Urinary bladder (tissue), 4 donors: ENCODE data around the gene ZNF511. TPM values are rescaled to one million over a fixed set of nuclear protein-coding genes. Genes with fewer than 3 reads are reported as not detected.
"Not testable (repeated sequence)": the region's sequence is repeated elsewhere in the genome, so short reads cannot be mapped to it uniquely, and the experiment has no call there.

Source experiments
- DNase-seq: peaks from one replicate; pipeline ENCODE4 v3.0.0-alpha.2; 2015; ENCODE audit errors: extremely low spot score
- H3K27ac ChIP-seq: one replicate; pipeline ENCODE4 v1.5.1; 2013; ENCODE audit warnings: low read depth, mild to moderate bottlenecking, moderate library complexity
- H3K36me3 ChIP-seq: one replicate; pipeline ENCODE4 v1.6.1; 2013; ENCODE audit warnings: mild to moderate bottlenecking, moderate library complexity; ENCODE audit not compliant: insufficient read depth
- H3K4me1 ChIP-seq: one replicate; pipeline ENCODE4 v1.6.1; 2013; ENCODE audit warnings: mild to moderate bottlenecking, moderate library complexity; ENCODE audit not compliant: insufficient read depth
- H3K4me3 ChIP-seq: one replicate; pipeline ENCODE4 v1.5.1; 2013; ENCODE audit warnings: low read depth, low read length
- WGBS: extraction: QIAGEN DNeasy Blood & Tissue Kit; methylation state at CpG from one replicate; pipeline ENCODE4 v1.1.7; 2013; 5-methylcytosine and 5-hydroxymethylcytosine counted together
- polyA plus RNA-seq: library from polyadenylated mRNA; stranded (reverse); fragments of 200-250 nt; gene quantifications from one replicate; pipeline ENCODE4 v1.2.3, GENCODE V29; 2013
- total RNA-seq: library from RNA; depleted of rRNA; stranded (reverse); fragments of >200 nt; gene quantifications from one replicate; pipeline ENCODE4 v1.2.3, GENCODE V29; 2014
- donor health status: healthy with polysubstance abuse.
- donor health status: healthy.

The ZNF511 gene
- total and polyA plus RNA-seq, 2 donors: 24.1 to 41.5 TPM

DNA sequence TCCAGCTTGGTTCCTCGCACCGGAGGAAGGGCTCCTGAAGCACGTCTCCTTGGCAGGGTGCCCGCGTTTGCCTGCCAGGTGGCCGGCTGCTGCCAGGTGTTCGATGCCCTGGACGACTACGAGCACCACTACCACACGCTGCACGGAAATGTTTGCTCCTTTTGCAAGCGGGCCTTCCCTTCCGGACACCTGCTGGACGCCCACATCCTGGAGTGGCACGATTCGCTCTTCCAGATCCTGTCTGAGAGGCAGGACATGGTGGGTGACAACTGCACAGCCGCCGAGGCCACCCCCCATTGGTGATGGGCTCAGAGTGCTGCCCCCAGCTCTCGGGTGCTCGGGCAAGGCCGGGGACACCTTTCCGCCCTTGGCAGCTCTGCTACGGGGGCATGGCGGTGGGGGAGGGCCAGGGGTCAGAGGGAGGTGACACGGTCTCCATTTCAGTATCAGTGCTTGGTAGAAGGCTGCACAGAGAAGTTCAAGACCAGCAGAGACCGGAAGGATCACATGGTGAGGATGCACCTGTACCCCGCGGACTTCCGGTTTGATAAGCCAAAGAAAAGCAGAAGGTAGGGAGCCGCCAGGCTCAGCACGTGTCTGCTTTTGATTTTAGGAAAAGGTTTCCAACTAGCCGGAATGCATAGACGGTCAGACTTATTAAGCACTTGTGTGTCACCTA is 1.1 kb downstream of the ZNF511 start:
- DNase-seq: no peak
- 92% methylated on average over 33 of the region's 33 CpGs for WGBS
- no peaks in the 10 kb centered on the region for H3K4me1 ChIP-seq
- no peak overlapping the region for H3K27ac ChIP-seq
- H3K36me3 ChIP-seq: no peaks in the 10 kb centered on the region
- no peak overlapping the region for H3K4me3 ChIP-seq

DNA sequence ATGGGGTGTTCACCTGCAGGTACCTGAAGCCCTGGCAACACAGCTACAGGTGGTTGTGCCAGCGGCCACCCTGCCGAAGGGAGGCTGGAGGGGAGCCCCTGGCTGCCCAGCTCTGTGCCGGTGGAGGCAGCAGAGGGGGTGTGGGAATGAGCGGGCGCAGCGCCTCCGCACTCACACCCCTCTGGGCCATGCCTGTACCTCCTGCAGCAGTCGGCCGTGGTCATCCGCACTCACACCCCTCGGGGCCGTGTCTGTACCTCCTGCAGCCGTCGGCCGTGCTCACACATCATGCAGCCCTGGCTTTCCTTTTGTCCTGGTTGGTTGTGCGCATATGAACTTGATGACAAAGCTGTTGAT is 1.7 kb downstream of the ZNF511 start:
- DNase-seq: no peak
- Histone ChIP-seq H3K4me1 (no peaks in the 10 kb centered on the region), H3K27ac (no peak overlapping the region), H3K4me3 (no peak overlapping the region), H3K36me3 (no peaks in the 10 kb centered on the region)
- WGBS: 94% methylated on average over 16 of the region's 16 CpGs

- 96% methylated on average over 8 of the region's 8 CpGs for WGBS
- no peak for DNase-seq
Observed at GRCh38 chr10:133310789-133311188, 2.1 kb downstream of the ZNF511 start.

GRCh38 chr10:133311570-133311969 is 2.9 kb downstream of the ZNF511 start:
- Histone ChIP-seq H3K36me3 (no peaks in the 10 kb centered on the region), H3K27ac (no peak overlapping the region), H3K4me1 (no peaks in the 10 kb centered on the region), H3K4me3 (no peak overlapping the region)
- 85% methylated on average over 10 of the region's 10 CpGs for WGBS
- no peak for DNase-seq

More at GRCh38 chr10:133310789-133311188, 2.1 kb downstream of the ZNF511 start:
- Histone ChIP-seq H3K36me3 (no peaks in the 10 kb centered on the region), H3K4me3 (no peak overlapping the region), H3K27ac (no peak overlapping the region), H3K4me1 (no peaks in the 10 kb centered on the region)

DNA sequence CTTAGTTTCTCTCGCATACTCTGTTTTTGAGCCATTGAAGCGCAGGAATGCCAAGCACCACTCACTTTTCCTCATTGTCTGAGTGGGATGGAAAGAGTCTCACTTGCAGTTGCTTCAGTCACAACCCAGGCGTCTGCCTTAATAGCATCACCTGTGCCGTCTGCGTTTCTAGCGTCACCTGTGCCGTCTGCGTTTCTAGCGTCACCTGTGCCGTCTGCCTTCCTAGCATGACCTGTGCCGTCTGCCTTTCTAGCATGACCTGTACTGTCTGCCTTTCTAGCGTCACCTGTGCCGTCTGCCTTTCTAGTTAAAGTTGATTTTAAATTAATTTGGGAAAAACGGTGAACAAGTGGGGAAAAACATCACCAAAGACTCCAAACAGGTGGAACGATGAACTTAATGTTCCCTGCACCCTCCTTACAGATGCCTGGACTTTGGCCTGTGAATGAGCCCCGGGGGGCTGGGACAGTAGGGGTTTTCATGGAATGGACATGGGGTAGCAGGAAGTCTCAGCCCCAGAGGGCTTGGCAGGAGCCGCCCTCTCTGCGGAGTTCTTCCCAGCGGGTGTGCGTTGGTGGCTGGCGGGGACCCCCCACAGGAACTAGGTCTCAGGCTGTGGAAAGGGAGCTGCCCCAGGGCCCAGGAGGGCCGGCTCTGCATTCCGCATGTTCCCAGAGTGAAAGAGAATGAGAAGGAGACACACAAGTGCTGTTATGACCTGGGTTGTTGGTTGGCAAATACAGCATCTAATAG is 3.5 kb downstream of the ZNF511 start:
- DNase-seq: no peak
- H3K27ac ChIP-seq: no peak overlapping the region
- H3K36me3 ChIP-seq: no peaks in the 10 kb centered on the region
- H3K4me1 ChIP-seq: no peaks in the 10 kb centered on the region
- 93% methylated on average over 23 of the region's 23 CpGs for WGBS
- H3K4me3 ChIP-seq: no peak overlapping the region

- WGBS: 93% methylated on average over 9 of the region's 9 CpGs
- H3K4me1 ChIP-seq: no peaks in the 10 kb centered on the region
- no peaks in the 10 kb centered on the region for H3K36me3 ChIP-seq
- H3K4me3 ChIP-seq: no peak overlapping the region
- no peak overlapping the region for H3K27ac ChIP-seq
- no peak for DNase-seq
Observed at GRCh38 chr10:133312769-133313145, 4.0 kb downstream of the ZNF511 start.

DNA sequence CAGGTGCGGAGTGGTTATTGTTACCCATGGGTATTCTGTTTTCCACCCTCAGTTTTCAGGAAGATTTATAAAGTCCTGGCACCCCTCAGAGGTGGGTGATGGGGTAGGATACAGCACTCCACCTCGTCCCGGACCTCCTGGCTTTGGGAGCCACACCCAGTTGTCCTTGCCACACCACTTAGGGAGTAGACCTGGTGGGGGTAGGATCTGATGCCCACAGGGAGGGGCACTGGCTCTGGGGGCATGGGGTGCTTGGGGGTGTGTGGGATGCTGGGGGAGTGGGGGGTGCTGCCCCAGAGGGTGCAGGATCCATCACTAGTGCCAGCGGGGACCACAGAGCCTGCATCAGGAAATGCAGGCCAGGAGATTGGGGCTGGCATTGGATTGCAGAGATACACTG is 4.5 kb downstream of the ZNF511 start:
- H3K27ac ChIP-seq: no peak overlapping the region
- 80% methylated on average over 4 of the region's 4 CpGs for WGBS
- no peaks in the 10 kb centered on the region for H3K4me1 ChIP-seq

GRCh38 chr10:133314911-133315310 is 6.2 kb downstream of the ZNF511 start:
- 84% methylated on average over 12 of the region's 12 CpGs for WGBS
- Histone ChIP-seq H3K27ac (no peak overlapping the region), H3K4me1 (no peaks in the 10 kb centered on the region), H3K4me3 (no peak overlapping the region), H3K36me3 (no peaks in the 10 kb centered on the region)
- no peak for DNase-seq

More for the DNA sequence above, 4.5 kb downstream of the ZNF511 start:
- H3K4me3 ChIP-seq: no peak overlapping the region
- H3K36me3 ChIP-seq: no peaks in the 10 kb centered on the region
- no peak for DNase-seq

GRCh38 chr10:133315847-133316246 is 7.1 kb downstream of the ZNF511 start:
- Histone ChIP-seq H3K4me3 (no peak overlapping the region), H3K27ac (no peak overlapping the region), H3K36me3 (no peaks in the 10 kb centered on the region), H3K4me1 (no peaks in the 10 kb centered on the region)
- DNase-seq: no peak
- WGBS: 84% methylated on average over 5 of the region's 5 CpGs

DNA sequence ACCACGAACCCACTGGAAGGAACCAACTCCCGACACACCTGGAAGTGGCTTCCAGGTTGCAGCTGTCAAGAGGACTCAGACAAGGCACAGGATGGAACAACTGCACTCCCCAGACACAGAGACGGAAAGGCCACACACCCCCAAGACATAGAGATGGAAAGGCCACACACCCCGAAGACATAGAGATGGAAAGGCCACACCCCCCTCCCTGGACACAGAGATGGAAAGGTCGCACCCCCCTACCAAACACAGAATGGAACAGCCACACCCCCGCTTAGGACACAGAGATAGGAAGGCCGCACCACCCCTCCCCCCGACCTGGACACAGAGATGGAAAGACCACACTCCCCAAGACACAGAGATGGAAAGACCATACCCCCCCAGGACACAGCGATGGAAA is 7.6 kb downstream of the ZNF511 start:
- WGBS: 91% methylated on average over 9 of the region's 9 CpGs
- H3K27ac ChIP-seq: no peak overlapping the region
- DNase-seq: no peak
- no peaks in the 10 kb centered on the region for H3K4me1 ChIP-seq
- no peaks in the 10 kb centered on the region for H3K36me3 ChIP-seq
- H3K4me3 ChIP-seq: no peak overlapping the region

GRCh38 chr10:133316732-133317131 is 8.0 kb downstream of the ZNF511 start:
- DNase-seq: no peak
- whole genome bisulfite sequencing: 88% methylated on average over 7 of the region's 7 CpGs
- no peak overlapping the region for H3K4me3 ChIP-seq
- no peaks in the 10 kb centered on the region for H3K4me1 ChIP-seq
- H3K27ac ChIP-seq: no peak overlapping the region
- H3K36me3 ChIP-seq: no peaks in the 10 kb centered on the region

DNA sequence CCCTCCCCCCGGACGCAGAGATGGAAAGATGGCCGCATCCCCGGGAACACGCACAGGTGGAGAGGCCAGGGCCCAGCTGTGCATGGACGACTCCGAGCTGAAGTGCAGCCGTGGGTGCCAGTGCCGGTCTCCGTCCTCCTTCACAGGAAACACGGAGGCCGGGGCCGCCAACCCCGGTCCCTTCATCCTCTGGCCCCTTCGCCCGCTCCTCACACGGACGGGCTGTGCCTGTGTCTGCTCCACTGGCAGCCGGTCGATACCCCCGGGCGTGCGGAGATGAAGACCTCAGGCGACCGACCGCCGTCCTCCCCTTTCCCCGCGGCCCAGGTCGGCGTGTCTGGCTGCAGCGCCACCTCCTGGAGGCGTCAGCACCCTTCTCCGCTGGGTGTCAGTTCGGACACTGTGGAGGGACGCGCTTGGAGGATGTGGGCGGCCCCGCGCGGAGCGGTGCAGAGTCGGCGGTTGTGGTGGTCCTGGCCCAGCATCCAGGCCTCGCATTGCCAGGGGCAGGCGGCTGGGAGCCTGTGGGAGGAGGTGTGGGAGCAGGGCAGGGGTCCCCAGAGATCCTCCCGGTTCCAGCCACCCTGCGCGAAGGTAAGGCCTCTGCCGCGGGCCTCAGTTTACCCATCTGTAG is 9.9 kb downstream of the ZNF511 start:
- H3K27ac ChIP-seq: no peak overlapping the region
- DNase-seq: no peak
- H3K36me3 ChIP-seq: no peaks in the 10 kb centered on the region
- no peak overlapping the region for H3K4me3 ChIP-seq
- WGBS: 8% methylated on average over 51 of the region's 51 CpGs
- H3K4me1 ChIP-seq: no peaks in the 10 kb centered on the region

DNA sequence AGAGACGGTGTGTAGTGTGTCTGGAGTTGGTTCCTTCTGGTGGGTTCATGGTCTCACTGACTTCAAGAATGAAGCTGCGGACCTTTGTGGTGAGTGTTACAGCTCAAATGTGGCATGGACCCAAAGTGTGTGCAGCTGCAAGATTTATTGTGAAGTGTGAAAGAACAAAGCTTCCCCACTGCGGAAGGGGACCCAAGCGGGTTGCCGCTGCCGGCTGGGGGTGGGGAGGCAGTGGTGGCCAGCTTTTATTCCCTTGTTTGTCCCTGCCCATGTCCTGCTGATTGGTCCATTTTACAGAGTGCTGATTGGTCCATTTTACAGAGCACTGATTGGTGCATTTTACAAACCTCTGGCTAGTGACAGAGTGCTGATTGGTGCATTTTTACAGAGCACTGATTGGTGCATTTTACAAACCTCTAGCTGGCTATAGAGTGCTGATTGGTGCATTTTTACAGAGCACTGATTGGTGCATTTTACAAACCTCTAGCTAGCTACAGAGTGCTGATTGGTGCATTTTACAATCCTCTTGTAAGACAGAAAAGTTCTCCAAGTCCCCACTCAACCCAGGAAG is 12.2 kb downstream of the ZNF511 start:
- not testable (repeated sequence) for H3K36me3 ChIP-seq, H3K4me3 ChIP-seq, H3K4me1 ChIP-seq, DNase-seq, H3K27ac ChIP-seq
- WGBS: 95% methylated on average over 6 of the region's 6 CpGs
